Neural cell (in vitro differentiated cells): Measurements from ENCODE around the gene WDFY3.

Source experiments
- EP300 ChIP-seq: fragments of 450-650 bp; conservative IDR thresholded peaks from 2 replicates; pipeline ENCODE4 v1.6.1; 2014; ENCODE audit warnings: antibody characterized with exemption, mild to moderate bottlenecking, moderate library complexity; ENCODE audit not compliant: poor library complexity, severe bottlenecking
- EZH2 ChIP-seq: fragments of 200-600, 300-800 bp; shearing (Covaris generic), sonication (generic); IDR thresholded peaks from 2 replicates; pipeline ENCODE4 v1.6.1; 2014; ENCODE audit warnings: antibody characterized with exemption, low read length, borderline replicate concordance, mild to moderate bottlenecking; ENCODE audit not compliant: insufficient read depth, poor library complexity, severe bottlenecking
- POLR2AphosphoS5 ChIP-seq: IDR thresholded peaks from 2 replicates; pipeline ENCODE4 v1.6.1; 2012
- RAD21 ChIP-seq: fragments of 450-650 bp; conservative IDR thresholded peaks from 2 replicates; pipeline ENCODE4 v1.6.1; 2014; ENCODE audit warnings: antibody characterized with exemption, mild to moderate bottlenecking, moderate library complexity
- SMC3 ChIP-seq: fragments of 450-650 bp; conservative IDR thresholded peaks from 2 replicates; pipeline ENCODE4 v1.6.1; 2014; ENCODE audit warnings: antibody characterized with exemption, mild to moderate bottlenecking, moderate library complexity; ENCODE audit not compliant: poor library complexity
- TAF1 ChIP-seq: IDR thresholded peaks from 2 replicates; pipeline ENCODE4 v1.6.1; 2012; ENCODE audit warnings: low read depth
- TF ChIP-seq, protein P1 (sequence below): fragments of 450-650 bp; IDR thresholded peaks from 2 replicates; pipeline ENCODE4 v1.5.1; 2014; ENCODE audit warnings: antibody characterized with exemption, mild to moderate bottlenecking, moderate library complexity; ENCODE audit not compliant: poor library complexity, severe bottlenecking
- TF ChIP-seq, protein P2 (sequence below): IDR thresholded peaks from 2 replicates; pipeline ENCODE4 v1.6.1; 2012; ENCODE audit warnings: borderline replicate concordance

DNA sequence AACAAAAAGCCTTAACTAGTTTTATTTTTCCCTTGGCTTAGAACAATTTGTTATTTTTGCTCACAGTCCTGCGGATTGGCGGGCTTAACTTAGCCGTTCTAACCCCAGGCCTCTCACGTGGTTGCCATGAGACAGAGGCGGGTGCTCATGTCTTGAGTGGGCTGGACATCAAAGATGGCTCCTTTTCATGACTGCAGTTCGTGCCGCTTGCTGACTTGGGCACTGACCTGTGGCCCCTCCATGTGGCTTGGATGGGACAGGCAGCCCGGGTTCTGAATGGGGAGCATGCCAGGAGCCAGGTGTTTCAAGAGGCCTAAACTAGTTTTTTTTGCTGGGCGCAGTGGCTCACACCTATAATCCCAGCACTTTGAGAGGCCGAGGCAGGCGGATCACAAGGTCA lies 342.8 kb downstream of the WDFY3 start:
- TF ChIP-seq, protein P1, sequence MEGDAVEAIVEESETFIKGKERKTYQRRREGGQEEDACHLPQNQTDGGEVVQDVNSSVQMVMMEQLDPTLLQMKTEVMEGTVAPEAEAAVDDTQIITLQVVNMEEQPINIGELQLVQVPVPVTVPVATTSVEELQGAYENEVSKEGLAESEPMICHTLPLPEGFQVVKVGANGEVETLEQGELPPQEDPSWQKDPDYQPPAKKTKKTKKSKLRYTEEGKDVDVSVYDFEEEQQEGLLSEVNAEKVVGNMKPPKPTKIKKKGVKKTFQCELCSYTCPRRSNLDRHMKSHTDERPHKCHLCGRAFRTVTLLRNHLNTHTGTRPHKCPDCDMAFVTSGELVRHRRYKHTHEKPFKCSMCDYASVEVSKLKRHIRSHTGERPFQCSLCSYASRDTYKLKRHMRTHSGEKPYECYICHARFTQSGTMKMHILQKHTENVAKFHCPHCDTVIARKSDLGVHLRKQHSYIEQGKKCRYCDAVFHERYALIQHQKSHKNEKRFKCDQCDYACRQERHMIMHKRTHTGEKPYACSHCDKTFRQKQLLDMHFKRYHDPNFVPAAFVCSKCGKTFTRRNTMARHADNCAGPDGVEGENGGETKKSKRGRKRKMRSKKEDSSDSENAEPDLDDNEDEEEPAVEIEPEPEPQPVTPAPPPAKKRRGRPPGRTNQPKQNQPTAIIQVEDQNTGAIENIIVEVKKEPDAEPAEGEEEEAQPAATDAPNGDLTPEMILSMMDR: no peak
- TF ChIP-seq POLR2AphosphoS5 (no peak), EZH2 (no peak), RAD21 (no peak), EP300 (no peak), TAF1 (no peak), SMC3 (no peak)
- TF ChIP-seq, protein P2, sequence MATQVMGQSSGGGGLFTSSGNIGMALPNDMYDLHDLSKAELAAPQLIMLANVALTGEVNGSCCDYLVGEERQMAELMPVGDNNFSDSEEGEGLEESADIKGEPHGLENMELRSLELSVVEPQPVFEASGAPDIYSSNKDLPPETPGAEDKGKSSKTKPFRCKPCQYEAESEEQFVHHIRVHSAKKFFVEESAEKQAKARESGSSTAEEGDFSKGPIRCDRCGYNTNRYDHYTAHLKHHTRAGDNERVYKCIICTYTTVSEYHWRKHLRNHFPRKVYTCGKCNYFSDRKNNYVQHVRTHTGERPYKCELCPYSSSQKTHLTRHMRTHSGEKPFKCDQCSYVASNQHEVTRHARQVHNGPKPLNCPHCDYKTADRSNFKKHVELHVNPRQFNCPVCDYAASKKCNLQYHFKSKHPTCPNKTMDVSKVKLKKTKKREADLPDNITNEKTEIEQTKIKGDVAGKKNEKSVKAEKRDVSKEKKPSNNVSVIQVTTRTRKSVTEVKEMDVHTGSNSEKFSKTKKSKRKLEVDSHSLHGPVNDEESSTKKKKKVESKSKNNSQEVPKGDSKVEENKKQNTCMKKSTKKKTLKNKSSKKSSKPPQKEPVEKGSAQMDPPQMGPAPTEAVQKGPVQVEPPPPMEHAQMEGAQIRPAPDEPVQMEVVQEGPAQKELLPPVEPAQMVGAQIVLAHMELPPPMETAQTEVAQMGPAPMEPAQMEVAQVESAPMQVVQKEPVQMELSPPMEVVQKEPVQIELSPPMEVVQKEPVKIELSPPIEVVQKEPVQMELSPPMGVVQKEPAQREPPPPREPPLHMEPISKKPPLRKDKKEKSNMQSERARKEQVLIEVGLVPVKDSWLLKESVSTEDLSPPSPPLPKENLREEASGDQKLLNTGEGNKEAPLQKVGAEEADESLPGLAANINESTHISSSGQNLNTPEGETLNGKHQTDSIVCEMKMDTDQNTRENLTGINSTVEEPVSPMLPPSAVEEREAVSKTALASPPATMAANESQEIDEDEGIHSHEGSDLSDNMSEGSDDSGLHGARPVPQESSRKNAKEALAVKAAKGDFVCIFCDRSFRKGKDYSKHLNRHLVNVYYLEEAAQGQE: no peak
